Activated T-cell treated with anti-CD3 and anti-CD28 coated beads, Interleukin-2, amount 50 U/mL, for 4 hours (primary cell): ENCODE data around the gene SKAP2. TPM values are rescaled to one million over a fixed set of nuclear protein-coding genes. Genes with fewer than 3 reads are reported as not detected.

Experiments used
- ATAC-seq, 2 donors: fragments of 200-7000 bp; cut with Tn5 transposase; one replicate each; pipeline ENCODE4 v1.10.0; 2021
- DNase-seq: peaks from one replicate; pipeline ENCODE4 v3.0.0-alpha.2; 2020
- H3K27me3 Mint-ChIP-seq: one replicate; pipeline ENCODE4 v1.8.0; 2021; ENCODE audit warnings: low read depth, mixed read lengths
- H3K36me3 Mint-ChIP-seq: one replicate; pipeline ENCODE4 v1.8.0; 2022; ENCODE audit warnings: mixed read lengths; ENCODE audit not compliant: insufficient read depth
- H3K4me1 Mint-ChIP-seq: one replicate; pipeline ENCODE4 v1.8.0; 2021; ENCODE audit warnings: low read depth, mixed read lengths
- H3K4me3 Mint-ChIP-seq: one replicate; pipeline ENCODE4 v1.8.0; 2021; ENCODE audit warnings: mild to moderate bottlenecking, moderate library complexity, mixed read lengths
- H3K9me3 Mint-ChIP-seq: one replicate; pipeline ENCODE4 v1.8.0; 2021; ENCODE audit warnings: mixed read lengths
- total RNA-seq, 3 donors: library from RNA; stranded (reverse); gene quantifications; one replicate each; pipeline ENCODE4 v1.2.1, GENCODE V29; 2021

SKAP2 gene
- total RNA-seq, 3 donors from 2014 or later = 2.3 to 5.4 (median 4.1) TPM

DNA sequence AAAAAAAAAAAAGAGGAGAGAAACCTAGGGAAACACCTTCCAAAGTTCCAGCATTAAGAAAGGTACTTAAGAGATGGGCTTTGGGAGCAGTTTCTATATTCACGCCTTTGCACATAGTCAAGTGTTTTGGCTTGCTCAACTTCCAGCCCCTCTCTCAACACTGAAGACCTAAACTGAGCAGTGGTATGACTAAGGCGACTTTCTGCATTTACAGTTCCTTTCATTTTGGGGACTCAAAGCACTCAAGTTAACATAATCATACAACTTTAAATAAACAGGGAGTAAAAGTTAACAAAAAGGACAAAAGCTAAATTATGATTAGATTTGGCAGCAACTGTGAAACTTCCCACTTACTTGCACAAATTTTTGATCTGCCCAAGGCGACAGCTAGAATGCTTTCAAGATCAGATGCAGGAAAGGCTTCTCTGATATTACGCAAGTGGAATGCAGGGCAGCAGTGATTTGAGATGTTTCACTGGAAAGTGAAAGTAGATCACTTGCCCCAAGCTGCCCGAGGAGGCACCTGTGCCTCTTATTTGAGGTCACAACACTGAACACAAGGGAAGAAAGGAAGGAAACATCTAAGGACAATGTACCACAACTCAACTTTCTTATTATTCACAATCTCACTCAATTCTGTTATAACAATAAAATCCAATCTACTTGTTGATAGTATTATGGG is 199.5 kb downstream of the SKAP2 start:
- DNase-seq (peak; percentile 6), ATAC-seq (peak in 1 of 2 donors; percentile 48)
- Mint-ChIP-seq H3K27me3 (no peaks in the 10 kb centered on the region), H3K36me3 (no peaks in the 10 kb centered on the region), H3K4me3 (peak overlapping the region; percentile 58), H3K4me1 (peaks cover 13% of the 10 kb centered on the region), H3K9me3 (no peaks in the 10 kb centered on the region)

DNA sequence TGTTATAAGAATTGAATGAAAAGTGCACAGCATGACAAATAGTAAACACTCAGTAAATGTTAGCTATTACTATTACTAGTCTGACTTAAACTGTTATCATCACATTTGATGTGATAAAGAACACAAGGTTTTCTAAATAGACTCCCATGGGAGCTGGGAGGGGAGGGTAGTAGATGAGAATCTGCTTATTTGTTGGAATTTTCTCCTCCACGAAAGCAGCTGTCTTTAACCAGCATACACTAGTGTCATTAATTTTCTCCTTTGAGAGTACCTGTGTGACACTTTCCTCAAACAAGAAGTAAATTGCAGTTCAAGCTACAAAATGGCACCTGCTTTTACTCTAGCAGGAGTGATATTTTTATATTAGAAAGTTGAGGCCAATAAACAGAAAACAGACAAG is 200.1 kb downstream of the SKAP2 start:
- Mint-ChIP-seq H3K4me3 (peak overlapping the region; percentile 58), H3K4me1 (peaks cover 13% of the 10 kb centered on the region), H3K9me3 (no peaks in the 10 kb centered on the region), H3K36me3 (no peaks in the 10 kb centered on the region), H3K27me3 (no peaks in the 10 kb centered on the region)
- no peak for ATAC-seq
- DNase-seq = no peak

DNA sequence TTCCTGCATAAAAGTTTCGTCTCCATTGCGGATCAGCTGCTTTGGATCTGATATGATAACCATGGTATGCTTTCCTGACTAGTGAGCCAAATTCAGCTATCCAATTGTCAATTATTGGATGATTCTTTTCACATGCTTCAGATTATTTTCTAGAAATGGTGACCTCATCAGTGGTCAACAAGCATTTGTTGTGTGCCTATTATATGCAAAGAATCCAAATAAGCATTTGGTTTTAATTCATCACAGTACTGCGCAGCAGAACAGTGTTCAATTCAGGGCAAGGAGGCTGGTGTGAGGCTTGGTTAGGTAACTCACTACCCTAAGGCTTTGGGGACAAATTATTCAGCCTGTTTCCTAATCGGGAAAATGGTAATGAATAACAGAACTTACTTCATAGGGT is 200.5 kb downstream of the SKAP2 start:
- H3K27me3 Mint-ChIP-seq = no peaks in the 10 kb centered on the region
- H3K4me3 Mint-ChIP-seq = no peak overlapping the region
- H3K36me3 Mint-ChIP-seq = no peaks in the 10 kb centered on the region
- peaks cover 13% of the 10 kb centered on the region for H3K4me1 Mint-ChIP-seq
- ATAC-seq = no peak
- DNase-seq = no peak
- H3K9me3 Mint-ChIP-seq = no peaks in the 10 kb centered on the region

DNA sequence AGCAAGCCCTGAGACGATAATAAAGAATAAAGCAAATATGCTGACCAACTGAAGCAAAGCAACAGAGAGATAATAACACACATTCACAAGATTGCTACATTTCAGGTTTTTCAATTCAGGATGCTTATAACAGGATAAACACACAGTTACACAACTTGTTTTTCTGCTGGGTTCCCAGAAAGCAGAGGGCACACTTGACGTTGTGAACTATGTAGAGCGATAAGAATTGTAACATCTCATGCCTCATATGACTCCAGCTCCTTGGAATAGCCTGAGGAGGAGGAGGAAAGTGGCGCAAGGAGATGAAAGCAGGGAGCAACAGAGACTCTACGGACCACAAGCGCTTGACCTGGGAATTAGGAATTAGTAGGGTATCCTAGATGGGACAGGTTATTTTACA is 201.7 kb downstream of the SKAP2 start:
- Mint-ChIP-seq H3K9me3 (no peaks in the 10 kb centered on the region), H3K4me1 (peaks cover 13% of the 10 kb centered on the region), H3K27me3 (peaks cover 2% of the 10 kb centered on the region), H3K4me3 (no peak overlapping the region), H3K36me3 (no peaks in the 10 kb centered on the region)
- ATAC-seq (no peak), DNase-seq (no peak)

DNA sequence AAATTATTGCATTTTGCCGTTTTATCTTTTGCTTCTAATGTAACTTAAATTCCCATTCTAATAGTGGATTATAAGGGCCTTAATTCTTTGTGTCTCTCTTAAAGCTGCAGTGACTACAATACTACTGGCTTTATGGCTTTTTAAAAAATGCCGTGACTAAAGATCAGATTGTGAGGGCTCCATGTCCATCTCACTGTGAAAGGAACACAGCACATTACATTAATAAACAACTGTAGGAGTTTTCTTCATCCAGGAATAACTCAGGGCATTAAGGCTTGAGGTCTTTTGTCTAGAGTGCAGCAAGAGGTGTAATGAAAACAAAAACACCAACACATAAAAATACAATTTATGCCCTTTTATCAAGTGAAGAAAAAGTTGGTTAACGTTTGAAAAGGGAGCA is 205.3 kb downstream of the SKAP2 start:
- H3K27me3 Mint-ChIP-seq = peaks cover 4% of the 10 kb centered on the region
- H3K4me3 Mint-ChIP-seq = no peak overlapping the region
- no peaks in the 10 kb centered on the region for H3K4me1 Mint-ChIP-seq
- no peak for DNase-seq
- no peak for ATAC-seq
- no peaks in the 10 kb centered on the region for H3K36me3 Mint-ChIP-seq
- no peaks in the 10 kb centered on the region for H3K9me3 Mint-ChIP-seq

DNA sequence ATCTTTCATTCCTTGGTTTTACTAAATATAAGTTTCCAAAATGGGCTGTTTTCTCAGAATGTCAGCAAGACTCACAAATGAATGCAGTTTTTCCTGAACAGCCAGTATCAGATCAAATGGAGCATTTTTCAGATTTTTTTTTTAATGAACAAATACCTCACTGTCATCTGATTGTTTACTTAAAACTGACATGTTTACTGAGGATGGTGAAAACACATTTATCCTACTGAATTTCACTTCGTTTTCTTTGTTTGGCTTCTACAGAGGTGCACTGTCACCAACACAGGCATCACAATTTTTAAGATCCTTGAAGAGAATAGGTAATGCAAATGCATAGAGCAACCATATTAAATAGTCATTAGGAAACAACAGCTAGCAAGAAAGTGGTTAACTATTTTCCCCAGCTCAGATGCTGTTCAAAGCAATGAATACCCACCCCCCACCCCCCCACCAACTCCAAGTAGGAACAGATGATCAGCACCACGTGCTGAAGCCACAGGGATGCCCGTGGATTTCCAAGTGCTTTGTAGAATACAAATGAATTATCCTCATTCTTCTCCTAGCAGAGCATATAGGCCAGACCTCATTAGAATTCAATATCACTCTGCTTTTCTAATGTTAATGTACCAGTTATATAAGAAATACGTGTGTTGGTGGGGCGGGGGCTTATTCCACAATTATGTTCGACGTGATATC is 205.9 kb downstream of the SKAP2 start:
- no peak for DNase-seq
- no peaks in the 10 kb centered on the region for H3K9me3 Mint-ChIP-seq
- no peak overlapping the region for H3K4me3 Mint-ChIP-seq
- H3K27me3 Mint-ChIP-seq = peaks cover 4% of the 10 kb centered on the region
- no peak for ATAC-seq
- H3K36me3 Mint-ChIP-seq = no peaks in the 10 kb centered on the region
- no peaks in the 10 kb centered on the region for H3K4me1 Mint-ChIP-seq

DNA sequence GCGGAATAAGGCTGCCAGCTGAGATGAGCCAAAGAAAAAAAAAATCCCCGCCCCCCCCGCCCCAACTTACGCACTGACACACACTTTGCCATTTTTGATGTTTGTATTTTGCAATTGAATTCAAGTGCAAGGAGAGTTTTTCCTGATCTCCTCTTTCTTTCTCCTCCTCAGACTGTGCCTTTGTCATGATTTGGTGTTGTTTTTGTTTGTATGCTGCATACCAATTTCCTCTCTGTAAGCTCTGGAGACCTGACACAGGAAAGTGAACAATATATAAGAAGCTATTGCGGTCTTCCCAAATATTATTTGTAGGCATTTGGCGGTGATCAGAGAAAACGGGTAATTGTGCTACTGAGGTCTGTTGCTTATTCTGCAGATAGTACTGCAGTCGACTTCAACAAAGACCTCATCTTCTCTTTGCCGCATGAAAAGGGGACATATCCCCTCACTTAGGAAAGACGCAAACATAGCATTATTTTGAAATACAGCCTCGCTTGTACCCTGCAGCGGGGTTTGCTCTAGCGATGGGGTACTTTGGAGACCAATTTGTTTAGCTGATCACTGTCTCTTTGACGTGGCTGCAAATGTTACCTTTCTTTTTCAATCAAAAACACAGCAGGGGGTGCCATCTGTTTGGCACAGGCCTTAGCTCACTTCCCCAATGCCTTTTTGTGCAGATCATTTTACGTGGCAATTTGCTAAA is 206.6 kb downstream of the SKAP2 start:
- Mint-ChIP-seq H3K27me3 (peaks cover 4% of the 10 kb centered on the region), H3K36me3 (no peaks in the 10 kb centered on the region), H3K9me3 (no peaks in the 10 kb centered on the region), H3K4me1 (no peaks in the 10 kb centered on the region), H3K4me3 (no peak overlapping the region)
- DNase-seq = no peak
- ATAC-seq = no peak

DNA sequence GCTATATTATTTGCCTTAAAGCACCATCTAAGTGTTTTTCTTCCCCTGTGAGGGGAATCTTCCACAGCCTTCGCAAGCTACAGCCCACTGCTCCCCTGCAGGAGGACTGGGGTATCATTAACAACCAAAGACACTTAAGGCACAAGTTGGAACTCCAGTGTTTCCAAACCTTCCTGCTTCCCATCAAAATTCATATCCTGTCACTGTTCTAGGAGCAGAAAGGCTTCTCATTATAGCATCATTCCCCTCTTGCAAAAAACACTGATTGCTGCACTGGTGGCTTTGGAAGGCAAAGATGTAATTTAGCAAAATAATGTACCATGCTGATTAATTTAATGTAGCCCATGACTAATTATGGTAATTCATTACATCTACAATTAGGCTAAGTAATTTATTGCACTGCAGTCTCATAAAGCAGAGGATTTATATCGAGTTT is 207.2 kb downstream of the SKAP2 start:
- Mint-ChIP-seq H3K27me3 (peaks cover 4% of the 10 kb centered on the region), H3K9me3 (no peaks in the 10 kb centered on the region)
- ATAC-seq = no peak

DNA sequence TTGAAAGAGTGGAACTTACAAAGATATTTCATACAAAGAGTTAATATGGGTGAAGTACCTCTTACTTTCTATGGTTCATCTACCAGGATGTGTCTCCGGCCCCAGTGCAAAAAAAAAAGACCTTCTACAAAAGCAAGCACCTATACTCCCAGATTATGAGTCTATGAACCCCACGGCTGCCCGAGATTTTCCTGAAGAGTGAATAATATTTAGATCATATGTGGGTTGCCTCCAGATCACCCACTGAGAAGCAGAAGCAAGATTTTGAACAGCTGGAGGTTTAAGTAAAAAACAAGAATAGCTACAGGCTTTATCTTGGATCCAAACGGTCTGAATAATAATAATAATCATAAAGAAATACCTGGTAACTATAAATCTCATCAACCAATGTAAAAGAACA is 207.7 kb downstream of the SKAP2 start:
- H3K4me3 Mint-ChIP-seq = no peak overlapping the region
- no peaks in the 10 kb centered on the region for H3K4me1 Mint-ChIP-seq
- ATAC-seq (no peak), DNase-seq (no peak)
- H3K27me3 Mint-ChIP-seq = peaks cover 6% of the 10 kb centered on the region
- H3K36me3 Mint-ChIP-seq = no peaks in the 10 kb centered on the region
- H3K9me3 Mint-ChIP-seq = no peaks in the 10 kb centered on the region

More for the DNA sequence above, 207.2 kb downstream of the SKAP2 start:
- no peak overlapping the region for H3K4me3 Mint-ChIP-seq
- H3K36me3 Mint-ChIP-seq = no peaks in the 10 kb centered on the region
- DNase-seq = no peak
- no peaks in the 10 kb centered on the region for H3K4me1 Mint-ChIP-seq

DNA sequence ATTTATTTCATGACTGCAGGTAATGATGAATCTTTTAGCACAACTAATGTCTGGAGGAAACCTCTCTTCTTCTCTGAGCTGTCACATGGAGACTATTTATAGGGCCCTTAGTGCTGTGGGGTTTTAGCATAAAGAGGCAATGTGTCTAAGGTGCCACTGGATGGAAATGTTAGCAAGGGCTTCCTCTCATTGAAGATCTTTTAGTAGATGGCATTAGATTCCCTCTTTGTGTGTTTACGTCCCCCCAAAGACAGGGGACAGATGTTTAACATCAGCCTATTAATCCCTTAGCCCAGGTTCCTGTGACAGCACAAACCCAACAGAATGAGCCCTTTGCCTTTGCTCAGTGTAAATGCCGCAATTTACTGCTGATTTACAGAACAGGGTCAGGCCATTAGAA is 208.6 kb downstream of the SKAP2 start:
- Mint-ChIP-seq H3K4me3 (no peak overlapping the region), H3K36me3 (no peaks in the 10 kb centered on the region), H3K27me3 (peaks cover 8% of the 10 kb centered on the region), H3K4me1 (no peaks in the 10 kb centered on the region), H3K9me3 (no peaks in the 10 kb centered on the region)
- DNase-seq = no peak
- no peak for ATAC-seq

DNA sequence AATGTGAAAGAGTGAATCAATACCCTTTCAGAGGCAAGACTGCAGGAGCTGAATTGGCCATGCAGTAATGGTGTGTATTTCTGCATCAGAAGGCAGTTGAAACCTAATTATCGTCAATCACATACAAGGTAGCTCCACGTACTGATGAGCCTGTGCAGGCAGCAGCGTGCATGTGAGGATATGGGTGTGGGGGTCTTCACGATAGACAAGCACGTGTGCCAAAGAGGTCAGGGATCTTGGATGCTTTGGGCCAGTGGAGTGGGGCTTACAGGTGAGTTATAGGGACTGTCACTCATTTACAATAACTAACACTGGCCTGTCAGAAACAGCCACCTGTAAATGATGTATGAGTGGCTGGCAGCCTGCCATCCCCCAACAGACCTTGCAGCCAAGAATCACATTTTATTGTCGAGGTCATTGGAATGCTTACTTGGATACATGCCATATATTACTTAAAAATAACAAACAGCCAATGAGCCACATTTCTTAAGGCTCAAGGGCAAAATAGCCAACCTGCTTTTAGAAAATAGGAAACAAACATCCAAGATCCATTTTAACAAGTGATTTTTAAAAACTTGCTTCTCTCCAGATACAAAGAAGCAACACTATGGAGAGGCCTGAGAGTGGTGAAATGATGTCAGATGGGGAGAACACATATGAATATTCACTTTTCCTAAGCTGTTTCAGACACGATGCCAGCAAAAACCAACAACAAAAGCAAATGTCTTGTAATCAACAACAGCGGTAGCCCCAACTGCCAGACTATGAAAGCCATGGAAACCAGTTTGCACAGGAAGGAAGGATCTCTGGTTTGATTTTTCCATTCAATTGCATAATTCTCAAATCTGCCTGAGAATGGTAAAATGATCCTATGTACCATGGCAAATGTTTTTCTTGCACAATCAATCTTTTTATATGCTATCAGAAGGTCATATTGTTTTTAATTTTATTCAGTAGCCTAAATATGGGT is 210.7 kb downstream of the SKAP2 start:
- Mint-ChIP-seq H3K27me3 (peaks cover 8% of the 10 kb centered on the region), H3K36me3 (no peaks in the 10 kb centered on the region), H3K9me3 (no peaks in the 10 kb centered on the region), H3K4me1 (no peaks in the 10 kb centered on the region), H3K4me3 (no peak overlapping the region)
- ATAC-seq (no peak), DNase-seq (no peak)

DNA sequence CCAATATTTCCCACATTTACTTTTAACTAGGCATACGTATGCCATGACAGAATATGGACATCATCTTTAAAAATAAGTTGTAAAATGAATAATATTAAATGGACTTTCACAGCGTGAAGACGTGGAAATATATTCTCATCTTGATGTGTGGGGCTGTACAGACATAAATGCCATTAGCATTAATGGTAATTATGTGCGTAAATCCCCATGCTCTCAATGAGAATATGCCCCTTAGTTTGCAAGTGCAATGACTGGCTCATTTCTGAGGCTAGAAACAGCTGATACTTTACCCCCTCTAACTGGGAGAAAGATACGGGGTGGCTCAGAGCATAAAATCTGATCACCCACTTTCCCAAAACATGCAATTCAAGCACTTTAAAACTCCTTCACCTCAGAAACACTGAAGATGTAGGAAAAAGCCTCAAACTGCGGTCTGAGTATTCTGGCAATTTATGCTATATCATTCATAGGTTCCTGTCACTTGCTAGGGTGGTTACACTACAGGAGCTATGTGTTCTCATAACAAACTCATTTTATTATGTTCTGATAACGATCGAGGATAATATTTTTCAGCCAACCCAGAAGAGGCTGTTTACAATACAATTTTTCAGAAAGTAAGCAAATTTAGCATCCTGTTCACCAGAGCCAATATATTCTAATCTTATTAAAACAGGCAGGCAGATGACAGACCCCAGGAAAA is 211.8 kb downstream of the SKAP2 start:
- ATAC-seq (no peak), DNase-seq (no peak)
- no peaks in the 10 kb centered on the region for H3K36me3 Mint-ChIP-seq
- H3K27me3 Mint-ChIP-seq = peaks cover 6% of the 10 kb centered on the region
- no peaks in the 10 kb centered on the region for H3K4me1 Mint-ChIP-seq
- no peaks in the 10 kb centered on the region for H3K9me3 Mint-ChIP-seq
- H3K4me3 Mint-ChIP-seq = no peak overlapping the region

DNA sequence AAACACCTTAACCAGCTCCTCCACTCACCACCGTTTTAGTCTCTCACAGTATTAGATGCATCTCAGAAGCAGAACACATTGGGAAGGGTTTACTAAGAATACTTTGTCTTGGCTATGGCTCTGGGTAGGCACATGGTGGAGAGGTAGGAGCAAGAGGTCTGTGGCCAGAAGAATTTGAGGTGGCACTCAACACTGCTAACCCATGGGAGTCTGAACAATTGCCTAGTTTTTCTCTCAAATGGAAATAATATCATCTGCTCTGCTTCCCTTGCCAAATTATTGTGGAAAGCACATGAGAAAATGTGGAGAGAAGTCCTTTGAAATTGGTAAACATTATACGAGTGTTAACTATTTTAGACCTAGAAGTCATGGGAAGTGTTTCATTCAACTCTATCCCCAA is 214.3 kb downstream of the SKAP2 start:
- H3K27me3 Mint-ChIP-seq = peaks cover 6% of the 10 kb centered on the region
- H3K4me1 Mint-ChIP-seq = no peaks in the 10 kb centered on the region
- DNase-seq (no peak), ATAC-seq (no peak)
- H3K4me3 Mint-ChIP-seq = no peak overlapping the region
- no peaks in the 10 kb centered on the region for H3K36me3 Mint-ChIP-seq
- no peaks in the 10 kb centered on the region for H3K9me3 Mint-ChIP-seq
